Stimulated activated CD8-positive, alpha-beta memory T cell treated with anti-CD3 and anti-CD28 coated beads, Interleukin-15, amount 100 ng/mL, for 24 hours (primary cell): ENCODE results near the gene ARHGAP4.

Experiments
- DNase-seq: peaks from one replicate; pipeline ENCODE4 v3.0.0-alpha.2; 2020; ENCODE audit warnings: low read depth

The ARHGAP4 gene

DNA sequence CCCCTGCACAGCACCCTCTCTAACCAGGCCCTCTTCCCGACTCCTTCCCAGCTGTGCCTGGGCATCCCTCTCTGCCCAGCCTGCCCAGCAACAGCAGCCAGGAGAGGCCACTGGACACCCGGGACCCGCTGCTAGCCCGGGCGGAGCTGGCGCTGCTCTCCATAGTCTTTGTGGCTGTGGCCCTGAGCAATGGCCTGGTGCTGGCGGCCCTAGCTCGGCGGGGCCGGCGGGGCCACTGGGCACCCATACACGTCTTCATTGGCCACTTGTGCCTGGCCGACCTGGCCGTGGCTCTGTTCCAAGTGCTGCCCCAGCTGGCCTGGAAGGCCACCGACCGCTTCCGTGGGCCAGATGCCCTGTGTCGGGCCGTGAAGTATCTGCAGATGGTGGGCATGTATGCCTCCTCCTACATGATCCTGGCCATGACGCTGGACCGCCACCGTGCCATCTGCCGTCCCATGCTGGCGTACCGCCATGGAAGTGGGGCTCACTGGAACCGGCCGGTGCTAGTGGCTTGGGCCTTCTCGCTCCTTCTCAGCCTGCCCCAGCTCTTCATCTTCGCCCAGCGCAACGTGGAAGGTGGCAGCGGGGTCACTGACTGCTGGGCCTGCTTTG is 20.5 kb downstream of the ARHGAP4 start:
- DNase-seq = no peak

- DNase-seq = no peak
Observed at GRCh38 chrX:153903991-153904957, 21.8 kb downstream of the ARHGAP4 start, which contains the start of gene AVPR2. Gene AVPR2, plus strand, starts transcription at chrX:153904673. Its CDS starts 473 bp downstream, at chrX:153905146.

- DNase-seq = no peak
Observed at GRCh38 chrX:153903238-153903980, 22.7 kb downstream of the ARHGAP4 start.

GRCh38 chrX:153902385-153902784 is 23.7 kb downstream of the ARHGAP4 start:
- no peak for DNase-seq

DNA sequence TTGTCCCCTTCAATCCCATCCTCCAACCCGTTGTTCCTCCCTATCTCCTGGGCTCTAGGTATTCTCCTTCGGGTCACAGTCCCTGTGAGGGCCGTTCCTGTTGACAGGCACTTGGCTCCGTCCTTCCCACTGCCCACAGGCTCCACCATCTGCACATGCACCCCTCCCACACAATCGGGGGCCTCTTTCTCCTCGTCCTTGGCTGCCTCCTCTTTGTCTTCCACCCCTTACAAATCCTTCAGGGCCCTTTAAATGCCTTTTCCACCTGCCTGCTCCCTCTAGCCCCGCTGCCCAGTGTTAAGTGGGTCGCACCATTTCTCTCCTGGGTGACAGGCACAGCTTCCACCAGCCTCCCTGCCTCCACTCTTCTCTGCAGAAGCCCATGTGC is 24.3 kb downstream of the ARHGAP4 start:
- no peak for DNase-seq

- DNase-seq = no peak
Observed at GRCh38 chrX:153900831-153901752, 25.0 kb downstream of the ARHGAP4 start.

DNA sequence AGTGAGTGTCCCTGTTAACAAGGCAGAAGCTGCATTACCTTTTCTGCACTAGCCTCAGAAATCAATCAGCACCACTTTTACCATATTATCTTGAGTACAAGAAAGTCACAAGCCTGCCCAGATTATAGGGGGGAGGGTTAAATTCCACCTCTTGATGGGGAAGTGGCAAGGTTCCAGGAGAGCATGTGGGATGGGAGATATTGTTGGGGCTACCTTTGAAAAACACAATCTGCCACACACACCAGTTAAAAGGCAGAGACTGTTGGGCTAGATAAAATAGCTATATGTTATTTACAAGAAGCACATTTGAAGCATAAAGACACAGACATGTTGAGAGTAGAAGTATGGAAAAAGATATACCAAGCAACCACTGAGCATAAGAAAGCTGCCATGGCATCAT is 28.2 kb downstream of the ARHGAP4 start:
- no peak for DNase-seq

DNA sequence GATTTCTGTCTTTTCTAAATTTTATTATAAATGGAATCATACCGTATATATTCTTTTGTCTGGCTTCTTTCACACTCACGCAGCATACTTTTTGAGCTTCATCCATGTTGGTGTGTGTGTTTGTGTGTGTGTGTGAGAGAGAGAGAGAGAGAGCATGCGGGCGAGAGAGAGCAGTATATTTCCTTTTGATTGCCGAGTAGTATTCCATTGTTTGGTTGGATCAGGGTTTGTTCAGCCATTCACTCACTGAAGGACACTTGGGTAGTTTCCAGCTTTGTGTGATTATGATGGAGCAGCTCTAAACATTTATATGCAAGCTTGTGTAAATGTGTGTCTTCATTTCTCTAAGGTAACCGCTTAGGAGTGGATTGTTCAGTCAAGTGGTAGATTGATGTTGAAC is 36.9 kb downstream of the ARHGAP4 start:
- no peak for DNase-seq

DNA sequence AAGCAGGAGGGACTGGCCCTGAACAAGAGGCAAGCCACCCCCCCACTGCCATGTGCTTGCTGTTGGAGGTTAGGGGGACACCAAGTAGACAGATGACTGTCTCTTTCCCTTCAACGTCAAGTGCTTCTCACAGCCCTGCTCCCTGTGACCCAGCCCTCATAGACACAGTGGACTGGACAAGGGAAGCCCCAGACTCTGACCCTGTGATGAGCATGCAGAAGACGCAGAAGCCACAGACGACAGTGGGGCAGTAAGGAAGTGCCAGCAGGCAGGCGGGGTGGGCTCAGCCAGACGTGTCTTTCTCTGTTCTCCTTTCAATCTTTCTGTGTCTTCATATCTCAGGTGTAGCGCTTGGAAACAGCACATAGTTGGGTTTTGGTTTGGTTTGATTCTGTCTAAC is 37.7 kb downstream of the ARHGAP4 start:
- no peak for DNase-seq

DNA sequence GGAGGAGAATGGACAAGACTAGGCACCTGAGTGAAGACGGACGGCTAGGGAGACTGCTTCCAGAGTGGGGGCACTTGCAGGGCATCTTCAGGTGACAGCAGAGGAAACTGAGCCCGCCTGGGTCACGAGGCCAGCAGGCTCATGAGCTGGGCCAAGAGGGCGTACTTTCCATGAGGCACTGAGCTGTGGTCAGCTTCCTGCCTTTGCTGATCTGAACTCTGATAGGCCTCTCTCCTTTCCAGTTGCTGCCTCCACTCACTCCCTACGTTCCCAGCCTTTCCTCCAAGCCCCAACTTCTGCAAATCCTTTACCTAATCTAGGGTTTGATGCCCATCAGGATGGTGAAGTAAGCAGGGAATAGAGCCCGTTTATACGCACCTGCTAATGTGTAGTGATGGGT is 38.7 kb downstream of the ARHGAP4 start:
- DNase-seq = no peak

GRCh38 chrX:153886915-153887314 is 39.1 kb downstream of the ARHGAP4 start:
- no peak for DNase-seq

DNA sequence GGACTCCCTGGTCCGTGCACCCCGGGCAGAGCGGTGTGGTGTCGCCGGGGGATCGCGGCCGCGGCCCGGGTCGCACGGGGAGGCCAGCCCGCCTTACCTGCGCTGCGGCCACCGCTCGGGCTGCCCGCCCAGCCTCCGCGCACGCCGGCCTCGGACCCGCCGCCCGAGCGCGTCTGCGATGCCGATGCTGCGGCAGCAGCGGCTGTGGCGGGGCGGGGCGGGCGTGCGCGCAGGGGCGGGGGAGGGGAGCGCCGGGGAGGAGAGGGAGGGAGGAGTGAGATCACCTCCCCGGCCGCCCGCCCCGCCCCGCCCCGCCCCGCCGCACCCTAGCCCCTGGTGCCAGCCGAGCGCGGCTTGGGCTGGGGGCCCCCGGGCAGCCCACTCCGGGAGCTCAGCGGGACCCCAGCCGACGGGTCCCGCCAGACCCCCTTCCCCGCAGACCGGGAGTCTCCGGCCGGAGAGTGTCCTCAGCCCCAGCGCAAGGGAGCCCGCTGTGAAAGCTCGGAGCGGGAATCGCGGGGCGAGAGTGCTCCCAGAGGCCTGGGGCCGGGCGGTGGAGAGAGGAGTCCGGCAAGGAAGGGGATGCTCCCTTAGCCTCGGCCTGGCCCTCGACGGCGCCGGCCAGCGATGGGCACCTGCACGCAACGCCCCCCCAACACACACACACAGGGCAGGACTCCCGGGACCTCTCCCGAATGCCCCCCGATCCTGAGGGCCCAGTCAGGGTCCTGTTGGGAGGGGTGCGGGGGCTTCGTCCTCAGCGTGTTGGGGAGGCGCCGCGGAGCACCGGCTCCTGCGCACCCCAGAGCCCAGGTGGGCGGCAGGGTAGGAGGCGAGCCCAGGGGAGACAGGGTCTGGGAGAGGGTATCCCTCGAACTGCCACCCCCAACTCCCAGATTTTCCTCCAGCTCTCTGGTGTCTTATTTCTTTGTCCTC is 39.8 kb downstream of the ARHGAP4 start, which contains the start of gene L1CAM:
Gene L1CAM, minus strand, starts transcription at position 206 of the 936 bp plus-strand sequence. CDS start 10,337 bp downstream, outside the sequence.
- no peak for DNase-seq

DNA sequence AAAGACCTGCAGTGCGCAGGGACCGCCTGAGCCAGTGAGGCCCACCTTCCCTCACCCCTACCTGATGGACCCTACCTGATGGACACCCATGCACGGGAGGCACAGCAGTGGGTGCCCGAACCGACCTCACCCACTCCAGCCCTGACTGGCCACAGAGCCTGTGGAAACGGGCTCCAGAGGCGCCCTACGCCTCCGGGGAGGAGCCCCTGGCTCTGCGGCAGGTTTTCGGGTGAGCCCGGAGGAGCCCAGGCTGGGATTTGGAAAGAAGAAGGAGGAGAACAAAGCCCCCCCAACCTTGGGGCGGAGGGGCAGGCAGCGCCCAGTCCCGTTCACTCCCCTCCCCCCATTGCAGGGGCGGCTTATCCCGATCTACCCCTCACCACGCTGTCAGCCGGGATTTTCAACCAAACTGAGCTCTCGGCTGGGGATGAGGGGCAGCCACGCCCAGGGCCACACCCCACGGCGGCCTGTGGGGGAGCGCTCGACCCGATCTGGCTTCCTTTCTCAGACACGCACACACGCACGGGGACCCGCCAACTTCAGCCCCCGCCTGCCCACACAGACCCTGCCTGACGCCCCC is 40.8 kb downstream of the ARHGAP4 start:
- DNase-seq = no peak

- no peak for DNase-seq
Observed at GRCh38 chrX:153884590-153884989, 41.5 kb downstream of the ARHGAP4 start.

DNA sequence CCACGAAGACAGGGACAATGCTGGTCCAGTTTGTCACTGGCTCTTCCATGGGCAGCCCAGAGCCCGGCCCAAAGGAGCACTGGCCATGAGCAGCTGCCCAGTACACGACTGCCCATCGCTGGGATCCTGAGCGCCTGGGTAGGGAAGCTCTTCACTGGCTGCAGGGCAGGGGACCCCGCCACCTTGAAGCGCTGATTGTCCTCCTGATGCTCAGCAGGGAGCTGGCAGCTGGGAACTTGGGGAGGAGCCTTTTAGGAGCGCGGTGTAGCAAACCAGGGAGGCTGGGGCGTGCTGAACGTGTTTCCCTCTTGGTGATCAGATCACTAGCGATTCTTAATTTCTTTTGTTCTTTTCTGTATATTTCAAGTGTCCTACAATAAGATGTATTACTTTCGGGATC is 41.9 kb downstream of the ARHGAP4 start:
- DNase-seq = no peak

DNA sequence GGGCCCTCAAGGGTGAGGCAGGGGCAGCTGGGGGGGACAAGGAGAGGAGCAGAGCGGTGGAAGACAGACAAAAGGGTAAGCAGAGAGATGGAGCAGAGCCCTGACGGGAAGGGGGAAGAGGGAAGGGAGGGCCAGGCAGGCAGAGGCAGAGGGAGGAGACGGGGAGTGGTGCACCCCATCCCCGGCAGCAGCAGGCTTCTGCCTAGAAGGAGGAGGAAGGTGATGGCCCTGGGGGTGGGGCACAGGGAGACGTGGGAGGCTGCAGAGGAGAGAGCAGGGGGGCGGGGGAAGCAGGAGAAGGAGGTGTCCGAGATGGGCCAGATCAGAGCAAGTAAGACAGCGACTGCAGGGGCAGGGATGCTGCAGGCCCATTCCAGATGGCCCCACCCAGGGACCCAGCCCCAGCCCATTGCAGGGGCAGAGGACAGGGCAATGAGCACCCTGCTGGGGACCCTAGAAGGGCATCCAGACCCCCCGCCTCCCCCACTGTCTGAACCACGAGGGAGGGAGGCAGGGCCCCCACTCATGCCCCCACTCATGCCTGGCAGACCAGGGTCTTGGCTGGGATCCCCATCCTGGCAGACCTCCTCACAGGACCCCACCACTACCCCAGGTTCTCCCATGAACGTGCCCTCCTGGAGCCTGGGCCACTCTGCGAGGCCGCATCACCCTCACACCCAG is 42.8 kb downstream of the ARHGAP4 start:
- DNase-seq = no peak

GRCh38 chrX:153882557-153882956 is 43.5 kb downstream of the ARHGAP4 start:
- no peak for DNase-seq

DNA sequence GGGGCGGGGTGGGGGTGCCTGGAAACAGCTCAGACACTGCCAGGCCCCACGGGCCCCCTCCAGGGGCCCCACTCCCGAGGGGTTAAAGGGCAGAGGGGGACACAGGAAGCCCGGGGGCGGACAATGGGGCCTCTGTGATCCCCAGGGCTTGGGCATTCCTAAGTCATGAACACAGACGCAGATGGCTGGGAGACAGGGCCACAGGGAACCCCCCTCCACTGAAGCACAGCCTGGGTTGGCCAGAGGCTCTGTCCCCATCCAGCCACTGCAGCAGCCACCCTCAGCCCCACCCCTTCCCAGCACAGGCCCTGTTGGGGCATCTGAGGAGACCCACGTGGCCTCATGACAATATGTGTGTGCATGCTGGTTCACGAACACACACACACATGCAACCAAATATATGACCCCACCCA is 44.0 kb downstream of the ARHGAP4 start:
- DNase-seq = no peak

DNA sequence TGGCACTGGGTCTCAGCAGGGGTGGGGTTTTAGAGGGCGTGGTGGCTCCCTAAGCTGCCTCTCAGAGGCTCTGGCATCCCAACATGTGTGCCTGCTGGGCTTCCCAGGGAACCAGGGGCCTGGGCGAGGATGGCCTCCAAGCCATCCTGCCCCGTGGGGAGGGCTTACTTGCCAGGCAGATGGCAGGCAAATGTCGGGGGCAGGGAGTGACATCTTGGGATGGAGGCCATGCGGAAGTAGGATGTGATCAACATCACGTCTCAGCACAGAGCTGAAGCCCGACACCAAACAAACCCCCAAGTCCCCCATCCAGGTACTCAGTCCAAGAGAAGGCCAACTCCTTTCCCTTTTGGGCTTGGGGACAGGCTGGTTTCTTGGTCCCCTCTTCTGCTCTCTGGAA is 44.8 kb downstream of the ARHGAP4 start:
- no peak for DNase-seq
